Iris pigment epithelial cell (primary cell): ENCODE results near the gene RALGAPB.
A peak's percentile ranks its signal among the peaks of the same experiment; 100 is the strongest.

Experiments used
- DNase-seq: peaks from one replicate; pipeline ENCODE4 v3.0.0-alpha.2; 2011; ENCODE audit warnings: low read depth

The RALGAPB gene

DNA sequence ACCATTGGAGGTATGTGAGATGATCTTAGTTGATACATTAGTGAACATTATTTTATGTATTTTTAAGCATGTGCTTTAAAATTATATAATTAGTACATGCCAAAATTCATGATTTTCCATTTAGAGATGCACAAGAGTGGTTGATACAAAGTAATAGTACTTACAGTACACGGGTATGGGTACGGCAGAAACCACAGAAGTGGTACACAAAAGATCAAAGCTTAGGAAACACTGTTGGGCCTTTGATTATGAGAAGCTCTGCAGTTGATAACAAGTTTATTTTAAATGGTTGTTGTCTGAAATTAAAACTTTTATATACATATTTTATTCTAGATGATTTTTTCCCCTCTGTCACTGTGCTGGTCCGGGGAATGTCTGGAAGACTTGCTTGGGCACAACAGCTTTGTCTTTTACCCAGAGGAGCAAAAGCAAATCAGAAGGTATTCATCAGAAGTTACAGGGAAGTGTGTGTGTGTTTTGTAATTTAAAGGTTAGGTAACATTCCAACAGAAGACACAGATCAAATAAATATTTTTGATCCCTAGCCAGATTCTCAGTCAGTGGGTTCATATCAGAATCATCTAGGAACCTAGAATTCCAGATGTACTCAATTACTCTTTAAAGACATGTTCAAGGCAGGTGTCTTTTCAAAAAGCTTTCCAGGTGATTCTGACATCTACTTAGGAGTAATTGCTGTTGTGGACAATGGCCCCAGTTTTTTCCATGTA, 75.9 kb downstream of the RALGAPB start:
- DNase-seq, result no peak

DNA sequence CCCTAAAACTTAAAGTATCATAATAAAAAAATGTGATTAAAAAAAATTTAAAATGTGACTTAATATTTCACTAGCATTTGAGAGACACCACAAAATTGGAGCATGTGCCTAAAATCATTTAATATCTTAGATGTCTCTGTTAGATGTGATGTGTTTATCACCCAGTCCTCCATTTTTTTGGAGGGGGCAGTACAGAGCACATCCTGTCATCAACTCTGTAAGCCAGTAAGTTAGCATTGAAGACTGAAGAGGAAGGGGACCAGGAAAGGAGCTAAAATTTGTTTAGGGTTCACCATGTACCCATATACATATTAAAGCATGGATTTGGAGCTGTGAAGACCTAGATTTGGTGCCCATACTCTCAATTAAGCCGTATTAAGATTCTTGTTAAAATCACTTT, 77.6 kb downstream of the RALGAPB start:
- no peak for DNase-seq

DNA sequence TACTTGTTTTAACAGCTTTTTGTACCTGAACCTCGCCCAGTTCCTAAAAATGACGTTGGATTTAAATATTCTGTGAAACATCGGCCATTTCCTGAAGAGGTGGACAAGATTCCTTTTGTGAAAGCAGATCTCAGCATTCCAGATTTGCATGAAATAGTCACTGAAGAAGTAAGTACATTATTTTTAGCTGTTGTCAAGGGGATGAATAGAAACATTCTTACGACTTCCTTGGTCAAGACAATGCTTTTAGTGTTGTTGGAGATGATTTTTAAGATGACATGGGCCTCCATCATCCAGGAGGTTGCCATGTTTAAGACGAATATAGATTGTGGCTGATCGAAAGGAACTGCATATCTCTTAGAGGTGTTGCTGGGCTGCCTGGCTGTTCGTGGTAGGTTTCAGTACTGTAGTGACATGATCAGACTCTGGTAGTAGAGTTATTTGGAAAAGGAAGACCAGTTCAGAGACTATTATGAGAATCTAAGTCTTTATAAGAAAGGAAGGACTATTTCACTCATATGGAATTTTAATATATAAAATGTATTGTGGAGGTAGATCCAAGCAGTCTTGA, 78.5 kb downstream of the RALGAPB start:
- no peak for DNase-seq

DNA sequence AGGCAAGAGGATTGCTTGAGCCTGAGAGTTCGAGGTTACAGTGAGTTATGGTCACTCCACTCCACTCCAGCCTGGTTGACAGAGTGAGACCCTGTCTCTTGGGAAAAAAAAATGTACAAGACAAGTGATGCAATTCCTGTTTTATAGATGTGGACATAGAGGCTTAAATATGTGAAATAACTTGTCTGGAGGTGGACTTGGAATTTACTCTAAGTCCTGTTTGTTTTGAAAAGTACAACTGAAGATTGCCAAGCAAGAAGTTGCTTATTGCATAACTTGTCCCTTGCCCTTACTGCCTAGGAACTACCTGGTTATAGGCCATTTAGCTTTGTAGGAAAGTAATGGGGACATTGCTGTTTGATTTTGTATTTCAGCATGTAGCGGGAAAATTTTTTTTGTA, 82.3 kb downstream of the RALGAPB start:
- peak; percentile 58 for DNase-seq

DNA sequence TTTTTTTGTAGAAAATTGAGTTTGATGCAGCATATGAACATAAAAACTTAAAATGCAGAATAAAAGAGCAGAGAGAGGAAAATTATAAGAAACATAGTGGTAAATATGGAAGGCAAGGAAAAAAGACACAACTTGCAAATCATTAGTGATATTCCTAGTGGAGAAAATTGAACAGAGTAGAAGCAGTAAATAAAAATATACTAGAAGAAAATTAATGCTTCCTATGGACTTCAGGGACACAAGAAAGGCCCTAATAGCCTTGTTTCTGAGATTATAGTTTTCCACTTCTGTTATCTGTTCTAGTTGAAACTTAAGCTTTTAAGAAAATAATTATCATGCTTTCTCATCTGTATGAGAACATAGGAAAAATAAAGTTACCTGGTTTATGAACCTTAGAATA, 82.8 kb downstream of the RALGAPB start:
- no peak for DNase-seq

DNA sequence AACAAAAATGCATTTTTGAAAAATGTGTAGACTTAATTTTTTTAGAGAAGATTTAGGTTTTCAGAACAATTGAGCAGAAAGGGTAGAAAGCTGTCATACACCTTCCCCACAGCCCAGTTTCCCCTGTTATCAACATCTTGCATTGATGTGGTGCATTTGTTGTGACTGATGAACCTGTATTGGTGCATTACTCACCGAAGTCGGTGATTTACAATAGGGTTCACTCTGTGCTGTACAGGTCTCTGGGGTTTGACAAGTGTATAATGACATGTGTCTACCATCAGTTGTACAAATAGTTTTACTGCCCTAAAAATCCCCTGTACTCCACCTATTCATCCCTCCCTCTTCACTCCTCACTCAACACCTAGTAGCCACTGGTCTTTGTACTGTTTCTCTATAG, 84.5 kb downstream of the RALGAPB start:
- no peak for DNase-seq

DNA sequence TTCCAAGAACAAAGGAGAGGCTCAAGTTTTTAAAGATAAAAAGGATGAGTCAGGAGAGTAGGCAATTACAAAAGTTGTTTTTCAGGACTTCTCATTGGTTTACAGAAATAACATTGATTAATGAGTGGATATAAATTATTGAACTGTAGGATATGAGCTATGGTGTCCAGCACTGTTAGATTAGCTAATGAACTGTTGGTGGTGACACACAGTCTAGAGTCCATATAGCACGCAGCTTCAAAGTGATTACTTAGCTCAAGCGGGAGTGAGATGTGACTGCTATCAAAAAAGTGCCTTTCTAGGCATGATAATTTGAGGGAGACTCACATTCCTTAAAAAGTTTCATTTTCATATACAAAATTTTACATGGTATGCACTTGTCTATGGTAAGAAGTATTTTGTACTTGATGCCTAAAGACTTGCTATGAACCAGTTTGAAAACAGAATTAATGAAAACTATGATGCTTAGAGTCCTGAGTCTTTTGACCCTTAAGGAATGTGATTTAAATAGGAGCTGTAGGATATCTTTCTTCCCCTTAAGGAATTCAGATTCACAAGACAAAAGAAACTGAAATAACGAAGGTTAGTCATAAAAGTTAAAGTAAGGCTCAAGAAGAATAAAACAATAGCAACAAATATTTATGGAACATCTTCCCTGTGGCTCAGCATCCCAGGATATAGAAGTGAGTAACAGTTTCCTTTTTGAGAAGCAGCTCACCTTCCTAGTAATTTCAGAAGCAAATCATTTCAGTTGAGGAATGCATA, 86.1 kb downstream of the RALGAPB start:
- no peak for DNase-seq

DNA sequence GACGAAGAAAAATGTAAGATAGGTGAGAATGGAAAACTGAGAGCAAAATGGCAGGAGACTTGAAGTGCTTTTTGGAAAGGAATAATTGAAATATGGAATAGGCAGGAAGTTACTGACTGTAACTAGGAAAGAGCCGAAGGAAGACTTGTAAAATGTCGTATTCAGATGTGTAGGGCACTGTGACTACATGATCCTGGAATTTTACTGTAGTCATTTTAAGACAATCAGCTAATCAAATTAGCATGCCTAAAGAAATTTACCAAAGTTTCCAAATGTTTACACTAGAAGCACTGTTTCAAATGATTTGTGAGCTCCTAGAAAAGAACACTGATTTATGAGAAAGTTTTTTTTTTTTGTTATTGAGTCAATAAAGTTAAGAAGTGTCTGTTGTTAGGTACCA, 87.1 kb downstream of the RALGAPB start:
- DNase-seq, result no peak

DNA sequence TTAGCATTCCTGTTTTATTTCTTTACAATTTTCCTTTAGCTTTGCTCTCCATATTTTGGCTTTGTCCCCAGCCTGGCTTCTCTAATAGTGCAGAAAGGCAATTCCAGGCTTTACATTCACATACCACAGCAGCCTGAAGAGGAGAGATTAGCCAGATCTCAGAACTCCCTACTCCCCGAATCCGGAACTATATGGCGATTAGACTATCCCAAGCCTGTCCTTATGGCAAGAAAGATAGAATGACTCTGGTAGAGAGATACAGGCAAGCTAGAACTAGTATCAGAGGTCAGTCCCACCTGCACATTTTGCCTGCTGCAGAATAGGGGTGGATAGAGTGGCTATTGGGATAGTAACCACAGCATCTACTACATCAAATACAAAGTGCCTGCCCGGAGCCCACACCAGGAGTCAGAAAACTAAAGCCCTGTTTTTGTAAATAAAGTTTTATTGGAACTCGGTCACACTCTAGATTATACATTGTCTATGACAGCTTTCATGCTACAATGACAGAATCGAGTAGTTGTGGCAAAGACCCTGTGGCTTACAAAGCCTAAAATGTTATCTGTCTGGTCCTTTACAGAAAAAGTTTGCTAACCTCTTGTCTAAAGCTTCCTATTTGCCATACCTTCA, 91.3 kb downstream of the RALGAPB start:
- no peak for DNase-seq

DNA sequence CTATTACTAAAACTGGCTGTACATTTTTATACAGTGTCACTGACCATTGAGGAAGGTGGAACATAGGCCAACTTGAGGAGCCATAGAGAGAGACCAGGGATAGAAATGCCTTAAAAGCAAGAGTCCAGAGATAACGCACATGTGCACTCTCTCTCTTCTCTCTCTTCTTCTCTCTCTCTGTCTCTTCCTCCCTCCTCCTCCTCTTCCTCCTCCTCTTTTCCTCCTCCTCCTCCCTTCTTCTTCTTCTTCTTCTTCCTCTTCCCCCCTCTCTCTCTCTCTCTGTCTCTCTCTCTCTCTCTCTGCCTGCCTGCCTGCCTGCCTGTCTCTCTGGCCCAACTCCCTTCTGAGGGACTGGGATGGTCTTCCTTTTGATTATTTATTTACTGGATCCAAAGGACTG, 92.0 kb downstream of the RALGAPB start:
- no peak for DNase-seq

DNA sequence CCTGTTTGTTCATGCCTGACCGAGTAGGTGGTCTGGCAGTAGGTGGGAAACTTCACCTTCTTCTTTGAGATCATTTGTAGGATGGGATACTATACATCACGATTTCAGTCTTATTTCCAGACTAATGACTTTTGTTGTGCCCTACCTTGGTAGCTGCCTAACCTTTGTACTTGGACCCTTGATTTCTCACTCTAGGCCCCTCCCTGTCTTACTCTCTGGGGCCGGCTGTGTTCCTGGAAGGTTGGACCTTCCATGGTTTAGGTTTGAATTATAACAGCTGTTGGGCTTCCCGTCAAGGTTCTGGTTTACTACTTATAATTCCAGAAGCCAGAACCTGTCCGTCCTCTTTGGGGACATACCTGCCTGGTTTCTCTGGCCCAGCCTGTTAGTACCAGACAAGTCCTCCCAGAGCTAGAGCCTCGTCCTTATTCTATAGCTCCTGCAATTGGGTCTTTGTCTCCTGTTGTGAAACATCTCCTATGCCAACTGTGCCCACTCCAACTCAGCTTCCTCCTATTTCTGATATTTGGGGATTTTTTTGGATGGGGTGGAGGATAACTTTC, 93.5 kb downstream of the RALGAPB start:
- no peak for DNase-seq

DNA sequence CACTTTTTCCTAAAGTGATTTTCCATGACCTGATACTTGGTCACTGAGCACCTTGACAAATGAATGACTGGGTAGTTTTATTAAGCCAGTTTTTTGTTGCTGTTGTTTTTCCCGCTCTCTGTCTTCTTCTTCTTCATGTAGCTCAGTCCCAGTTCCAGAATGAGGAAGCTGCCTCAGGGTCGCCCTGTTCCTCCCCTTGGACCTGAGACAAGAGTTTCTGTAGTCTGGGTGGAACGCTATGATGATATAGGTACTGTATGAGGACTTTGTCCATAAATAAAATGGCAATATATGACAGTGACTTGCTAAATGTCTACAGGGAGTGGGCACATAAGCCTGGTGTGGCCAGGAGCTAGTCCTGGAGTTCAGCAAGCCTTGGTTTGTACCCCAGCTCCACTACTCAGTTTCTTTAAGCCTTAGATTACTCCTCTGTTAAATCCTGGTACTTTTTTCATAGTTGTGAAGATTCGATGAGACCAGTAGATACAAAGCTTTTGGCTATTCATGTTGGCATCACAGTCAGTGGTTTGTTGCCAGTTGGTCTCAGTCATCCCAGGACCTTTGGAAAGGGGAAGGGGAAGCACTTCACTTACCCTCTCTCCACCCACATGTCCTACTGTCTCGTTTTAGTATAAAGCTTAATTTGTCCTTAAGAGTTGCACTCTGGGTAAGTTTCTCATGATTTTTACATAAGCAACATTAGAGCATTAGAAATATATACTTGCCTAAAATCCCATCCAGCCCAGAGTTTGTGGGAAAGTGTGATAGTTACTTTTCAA, 97.3 kb downstream of the RALGAPB start:
- no peak for DNase-seq

DNA sequence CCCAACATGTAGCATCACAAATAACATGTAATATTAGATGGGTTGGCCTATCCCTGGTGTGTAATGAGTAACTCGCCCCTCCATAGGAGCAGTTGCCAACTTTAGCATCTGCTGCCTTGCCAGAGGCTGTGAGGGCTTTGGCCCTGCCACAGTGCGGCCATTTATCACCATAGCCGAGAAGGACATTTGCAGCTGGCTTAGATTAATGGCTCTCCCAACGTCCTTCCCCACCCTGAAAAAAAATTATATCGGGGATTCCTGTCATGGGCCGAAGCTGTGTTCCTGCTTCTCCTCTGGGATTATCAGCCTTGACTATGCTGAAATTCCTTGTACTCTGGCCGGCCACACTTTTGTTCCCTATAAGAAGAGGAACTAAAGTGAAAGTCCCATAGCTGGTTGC, 100.8 kb downstream of the RALGAPB start:
- DNase-seq, result no peak

DNA sequence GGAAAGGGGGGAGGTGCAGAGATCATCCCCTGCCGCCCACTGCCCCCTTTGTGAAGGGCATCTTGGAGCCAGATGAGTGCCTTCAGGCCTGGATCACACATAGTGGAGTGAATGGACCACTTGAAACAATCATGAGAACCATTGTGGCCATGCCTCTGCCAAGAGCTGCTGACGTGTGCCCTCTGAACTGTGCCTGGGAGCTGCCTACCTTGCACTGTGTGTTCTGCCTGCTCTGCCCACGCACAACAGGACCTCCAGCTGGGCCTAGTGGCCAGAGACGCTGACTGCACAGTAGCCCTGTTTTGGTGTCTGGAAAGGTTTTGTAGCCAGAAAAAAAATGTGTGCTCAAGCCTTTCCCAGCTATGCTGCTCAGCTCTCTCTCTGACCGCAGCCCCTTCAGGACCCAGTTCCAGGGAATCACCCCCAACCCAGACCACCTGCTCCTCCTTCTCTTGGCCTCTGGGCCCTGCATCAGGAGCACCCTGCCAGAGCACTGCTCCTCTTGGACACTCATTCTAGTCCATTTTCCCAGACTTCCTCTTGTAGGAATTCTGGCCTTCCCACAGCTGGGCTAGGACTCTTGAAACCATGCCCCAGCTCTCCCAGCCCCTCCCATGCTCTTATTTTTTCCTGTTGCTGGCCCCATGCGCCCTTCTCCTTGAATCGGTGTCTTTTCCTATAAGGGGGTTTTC, 106.7 kb downstream of the RALGAPB start:
- DNase-seq, result no peak

DNA sequence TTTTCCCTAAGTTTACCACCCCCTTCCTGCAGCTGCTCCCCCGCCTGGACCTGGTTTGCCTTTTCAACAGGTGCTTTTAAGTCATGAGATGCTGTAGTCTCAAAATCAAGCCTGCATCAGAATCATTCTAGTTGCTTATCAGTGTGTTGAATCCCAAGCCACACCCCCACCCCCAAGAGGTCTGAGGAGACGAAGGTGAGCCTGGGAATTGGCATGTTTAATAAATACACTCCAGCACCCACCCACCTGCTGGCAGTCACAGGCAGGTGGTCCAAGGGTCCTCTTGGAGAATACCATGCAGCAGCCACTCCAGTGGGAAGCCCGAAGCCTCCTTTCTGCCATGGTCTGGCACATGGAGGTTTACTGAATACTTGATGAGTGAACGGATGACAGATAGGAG, 107.3 kb downstream of the RALGAPB start:
- no peak for DNase-seq

DNA sequence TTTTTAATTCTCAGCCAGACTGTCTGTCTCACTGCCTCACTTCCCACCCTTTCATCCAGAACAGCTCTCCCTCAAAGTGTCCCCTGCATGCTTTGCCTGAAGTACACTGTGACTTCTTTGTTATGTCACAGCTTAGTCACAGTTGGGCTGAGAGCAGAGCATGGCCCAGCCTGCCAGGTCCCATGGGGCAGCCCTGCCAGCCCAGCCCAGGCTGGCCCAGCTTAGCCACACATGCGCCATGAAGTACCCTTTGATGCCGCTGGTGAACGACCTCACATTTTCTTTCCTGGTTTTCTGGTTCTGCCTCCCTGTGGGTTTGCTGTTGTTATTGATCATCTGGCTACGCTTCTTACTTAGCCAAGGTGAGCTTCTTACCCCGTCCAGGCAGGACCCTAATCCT, 108.4 kb downstream of the RALGAPB start, which contains the start of gene ADIG:
TSS of gene ADIG (plus strand) at position 185 of the 400 bp plus-strand sequence. CDS start at position 239, 54 bp downstream.
- no peak for DNase-seq

DNA sequence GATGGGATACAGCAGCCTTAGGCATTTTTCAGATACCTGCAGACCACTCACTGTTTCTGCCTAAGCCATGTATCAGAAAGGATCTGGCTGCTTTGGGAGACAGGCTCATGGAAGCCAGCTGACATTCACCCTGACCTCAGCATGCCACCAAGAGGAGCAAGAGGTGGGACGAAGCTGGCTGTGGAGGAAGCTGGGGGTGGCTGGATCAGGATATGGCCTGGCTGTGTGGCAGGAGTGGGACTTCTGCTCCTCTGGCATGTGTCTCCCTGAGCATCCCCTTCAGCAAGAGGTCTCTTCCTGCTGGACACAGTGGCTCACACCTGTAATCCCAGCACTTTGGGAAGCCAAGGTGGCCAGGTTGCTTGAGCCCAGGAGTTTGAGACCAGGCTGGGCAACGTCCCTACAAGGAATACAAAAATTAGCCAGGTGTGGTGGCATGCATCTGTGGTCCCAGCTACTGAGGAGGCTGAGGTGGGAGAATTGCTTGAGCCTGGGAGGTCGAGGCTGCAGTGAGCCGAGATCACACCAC, 109.3 kb downstream of the RALGAPB start:
- DNase-seq, result no peak

DNA sequence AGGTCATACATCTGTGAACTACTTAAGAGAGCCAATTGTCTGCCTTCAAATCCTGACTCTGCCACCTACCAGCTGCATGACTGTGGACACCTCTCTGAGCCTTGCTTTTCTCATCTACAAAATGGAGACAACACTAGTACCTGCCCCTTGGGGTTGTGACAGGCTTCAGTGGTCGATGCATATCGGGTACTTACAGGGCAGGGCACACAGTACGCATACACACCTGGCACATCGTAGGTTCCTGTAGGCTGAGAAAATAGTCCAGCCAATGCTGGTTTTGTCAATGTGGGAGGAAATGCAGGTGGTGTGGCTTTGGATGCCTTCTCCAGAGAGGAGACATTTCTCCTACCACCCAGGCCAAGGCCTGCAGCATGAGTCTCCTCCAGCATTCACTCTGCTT, 110.7 kb downstream of the RALGAPB start:
- no peak for DNase-seq

DNA sequence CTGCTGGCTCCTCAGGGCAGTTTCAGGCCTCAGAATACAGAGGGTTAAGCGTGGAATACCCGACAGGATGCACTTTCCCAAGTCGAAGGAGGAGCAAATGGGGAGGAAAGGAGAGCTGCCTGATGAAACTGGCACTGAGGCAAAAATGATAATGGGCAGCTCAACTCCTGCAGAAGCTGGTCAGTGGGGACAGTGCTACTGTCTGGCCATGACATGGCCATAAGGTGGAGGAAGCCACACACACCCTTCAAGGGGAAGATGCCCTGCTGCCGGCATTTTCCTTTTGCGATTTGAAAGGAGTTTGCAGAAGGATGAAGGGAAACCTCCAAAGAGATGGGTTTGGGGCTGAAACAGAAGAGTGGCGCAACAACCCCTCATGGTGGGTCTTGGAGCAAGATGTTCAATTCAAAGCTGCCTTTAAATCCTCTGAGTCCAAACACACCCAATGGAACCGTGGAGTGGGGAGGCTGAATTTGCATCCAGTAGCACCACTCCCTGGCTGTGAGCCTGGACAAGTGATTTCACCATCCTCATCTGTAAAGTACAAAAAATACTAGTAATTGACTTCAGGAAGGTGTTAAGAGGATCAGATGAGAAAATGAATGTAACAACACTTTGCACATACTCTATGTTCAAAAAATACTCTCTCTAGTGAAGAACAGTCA, 111.6 kb downstream of the RALGAPB start:
- DNase-seq, result no peak
